Neuronal stem cell (in vitro differentiated cells): ENCODE results near the gene WDFY1.

Experiments used
- DNase-seq: peaks from one replicate; pipeline ENCODE4 v3.0.0-alpha.2; 2013; ENCODE audit warnings: low spot score
- H2AFZ ChIP-seq: one replicate; pipeline ENCODE4 v1.6.1; 2013; ENCODE audit warnings: mild to moderate bottlenecking, low read length, inconsistent platforms
- H2AK5ac ChIP-seq: 2 replicates; pipeline ENCODE4 v1.6.1; 2013; ENCODE audit warnings: low read depth, mild to moderate bottlenecking, inconsistent platforms, low read length, moderate library complexity, mixed read lengths
- H2BK120ac ChIP-seq: 2 replicates; pipeline ENCODE4 v1.6.1; 2013; ENCODE audit warnings: low read depth, mild to moderate bottlenecking, inconsistent platforms, low read length, moderate library complexity, mixed read lengths
- H2BK12ac ChIP-seq: one replicate; pipeline ENCODE4 v1.6.1; 2013; ENCODE audit warnings: low read length, inconsistent platforms
- H2BK15ac ChIP-seq: 2 replicates; pipeline ENCODE4 v1.6.1; 2013; ENCODE audit warnings: mild to moderate bottlenecking, low read length, inconsistent platforms, mixed read lengths
- H2BK5ac ChIP-seq: one replicate; pipeline ENCODE4 v1.6.1; 2013; ENCODE audit warnings: inconsistent platforms, mild to moderate bottlenecking, low read length, moderate library complexity
- H3K14ac ChIP-seq: one replicate; pipeline ENCODE4 v1.6.1; 2013; ENCODE audit warnings: low read length, inconsistent platforms
- H3K18ac ChIP-seq: 2 replicates; pipeline ENCODE4 v1.6.1; 2013; ENCODE audit warnings: low read length, inconsistent platforms
- H3K23ac ChIP-seq: 2 replicates; pipeline ENCODE4 v1.6.1; 2013; ENCODE audit warnings: low read depth, mild to moderate bottlenecking, mixed read lengths, low read length, inconsistent platforms; ENCODE audit not compliant: poor library complexity
- H3K27ac ChIP-seq: replicated peaks from 3 replicates; pipeline ENCODE4 v1.5.1; 2013; ENCODE audit warnings: low read length, inconsistent platforms
- H3K27me3 ChIP-seq, 3 experiments: 2 replicates each; pipeline ENCODE4 v1.6.1; 2013; ENCODE audit warnings: low read length in 3 of 3, mild to moderate bottlenecking in 2 of 3, inconsistent platforms in 1 of 3, low read depth in 1 of 3, mixed read lengths in 1 of 3, moderate library complexity in 1 of 3; ENCODE audit not compliant: control insufficient read depth in 3 of 3, insufficient read depth in 3 of 3
- H3K36me3 ChIP-seq, 2 donors: replicated peaks in 1 of 2; 2 replicates each; pipeline ENCODE4 v1.6.1; 2013; ENCODE audit warnings: low read length in 2 of 2; ENCODE audit not compliant: control insufficient read depth in 2 of 2, insufficient read depth in 2 of 2
- H3K4ac ChIP-seq: 2 replicates; pipeline ENCODE4 v1.6.1; 2013; ENCODE audit warnings: inconsistent platforms, mild to moderate bottlenecking, low read length, moderate library complexity
- H3K4me1 ChIP-seq, 2 donors: 1 replicate in 1 of 2; 2 replicates in 1 of 2; pipeline ENCODE4 v1.6.1; 2013; ENCODE audit warnings: low read length in 2 of 2, low read depth in 1 of 2; ENCODE audit not compliant: control insufficient read depth in 2 of 2, insufficient read depth in 1 of 2
- H3K4me2 ChIP-seq: one replicate; pipeline ENCODE4 v1.6.1; 2013; ENCODE audit warnings: mild to moderate bottlenecking, low read length, inconsistent platforms; ENCODE audit not compliant: insufficient read depth, poor library complexity, severe bottlenecking
- H3K4me3 ChIP-seq, 2 donors: 2 replicates each; pipeline ENCODE4 v1.5.1; 2013; ENCODE audit warnings: low read length in 2 of 2, mild to moderate bottlenecking in 2 of 2, inconsistent platforms in 1 of 2, moderate library complexity in 1 of 2
- H3K79me1 ChIP-seq: one replicate; pipeline ENCODE4 v1.6.1; 2013; ENCODE audit warnings: low read depth, mild to moderate bottlenecking, inconsistent platforms, low read length, moderate library complexity
- H3K9ac ChIP-seq: one replicate; pipeline ENCODE4 v1.6.1; 2013; ENCODE audit warnings: mild to moderate bottlenecking, low read depth, low read length, inconsistent platforms; ENCODE audit not compliant: poor library complexity
- H3K9me3 ChIP-seq, 2 donors: replicated peaks in 1 of 2; 2 replicates each; pipeline versions ENCODE3 to v1.6.1; 2013; ENCODE audit warnings: low read length in 2 of 2, mild to moderate bottlenecking in 2 of 2, inconsistent platforms in 1 of 2, low read depth in 1 of 2, mixed read lengths in 1 of 2, moderate library complexity in 1 of 2; ENCODE audit not compliant: control insufficient read depth in 2 of 2, insufficient read depth in 1 of 2
- H4K8ac ChIP-seq: one replicate; pipeline ENCODE4 v1.6.1; 2013; ENCODE audit warnings: low read depth, mild to moderate bottlenecking, inconsistent platforms, low read length, moderate library complexity
- H4K91ac ChIP-seq: one replicate; pipeline ENCODE4 v1.6.1; 2013; ENCODE audit warnings: low read length, low read depth, mild to moderate bottlenecking, inconsistent platforms; ENCODE audit not compliant: poor library complexity
- WGBS, 2 donors: extraction: QIAGEN DNeasy Blood & Tissue Kit; methylation state at CpG; one replicate each; pipeline ENCODE4 v1.1.7; 2013; ENCODE audit warnings: missing lambda C conversion rate in 2 of 2, mixed read lengths in 1 of 2; ENCODE audit not compliant: insufficient read length in 2 of 2, insufficient replicate concordance in 1 of 2; ENCODE audit errors: extremely low coverage in 2 of 2; 5-methylcytosine and 5-hydroxymethylcytosine counted together

Gene WDFY1

GRCh38 chr2:223944166-223944702, 901 bp downstream of the WDFY1 start:
- peak overlapping the region; percentile 99 for H3K23ac ChIP-seq
- no peak overlapping the region for H2BK120ac ChIP-seq
- H3K4me3 ChIP-seq = peak overlapping the region; percentile 74 to 99
- peak overlapping the region; percentile 17 for H3K27ac ChIP-seq
- no peak overlapping the region for H2BK12ac ChIP-seq
- peak overlapping the region; percentile 95 for H3K9ac ChIP-seq
- peaks cover 8 to 9% of the 10 kb centered on the region in 2 donors for H3K4me1 ChIP-seq
- no peaks in the 10 kb centered on the region for H3K27me3 ChIP-seq
- H2BK5ac ChIP-seq = peak overlapping the region; percentile 99
- no CpG with 5 or more reads among the region's 46 CpGs for WGBS, 2 donors
- no peak overlapping the region for H3K4ac ChIP-seq
- no peak overlapping the region for H4K91ac ChIP-seq
- peak overlapping the region; percentile 64 for H3K4me2 ChIP-seq
- peak overlapping the region; percentile 75 for H3K14ac ChIP-seq
- H3K36me3 ChIP-seq = peaks cover 0 to 6% of the 10 kb centered on the region in 2 donors
- peak overlapping the region; percentile 88 for H2BK15ac ChIP-seq
- H3K18ac ChIP-seq = peak overlapping the region; percentile 98
- H3K9me3 ChIP-seq = no peaks in the 10 kb centered on the region
- H2AK5ac ChIP-seq = peak overlapping the region; percentile 77
- peak; percentile 42 for DNase-seq
- no peak overlapping the region for H4K8ac ChIP-seq
- H3K79me1 ChIP-seq = peaks cover 7% of the 10 kb centered on the region
- H2AFZ ChIP-seq = peak overlapping the region; percentile 98

- no peak overlapping the region for H3K27ac ChIP-seq
- H3K27me3 ChIP-seq = no peaks in the 10 kb centered on the region
- H3K36me3 ChIP-seq = peaks cover 0 to 6% of the 10 kb centered on the region in 2 donors
- no peak overlapping the region for H4K8ac ChIP-seq
- no peak overlapping the region for H3K4ac ChIP-seq
- no peak overlapping the region for H3K9ac ChIP-seq
- H3K4me2 ChIP-seq = peak overlapping the region; percentile 40
- no peak overlapping the region for H2BK12ac ChIP-seq
- H2BK5ac ChIP-seq = no peak overlapping the region
- H3K79me1 ChIP-seq = peaks cover 7% of the 10 kb centered on the region
- no peaks in the 10 kb centered on the region for H3K9me3 ChIP-seq
- DNase-seq = no peak
- no CpG with 5 or more reads among the region's 7 CpGs for WGBS, 2 donors
- peaks cover 8 to 9% of the 10 kb centered on the region in 2 donors for H3K4me1 ChIP-seq
- no peak overlapping the region for H3K14ac ChIP-seq
- peak overlapping the region; percentile 98 for H2AFZ ChIP-seq
- H3K4me3 ChIP-seq = peak overlapping the region in 1 of 2 donors; percentile 74
- no peak overlapping the region for H3K23ac ChIP-seq
- no peak overlapping the region for H4K91ac ChIP-seq
- H2BK15ac ChIP-seq = no peak overlapping the region
- no peak overlapping the region for H2AK5ac ChIP-seq
- H2BK120ac ChIP-seq = no peak overlapping the region
- no peak overlapping the region for H3K18ac ChIP-seq
Observed at GRCh38 chr2:223943561-223944008, 1.6 kb downstream of the WDFY1 start.

GRCh38 chr2:223943135-223943534, 2.0 kb downstream of the WDFY1 start:
- Histone ChIP-seq H2BK15ac (no peak overlapping the region), H4K8ac (no peak overlapping the region), H2BK5ac (no peak overlapping the region), H3K27ac (no peak overlapping the region), H3K23ac (no peak overlapping the region), H2BK12ac (no peak overlapping the region), H3K4me3 (peak overlapping the region in 1 of 2 donors; percentile 74), H4K91ac (no peak overlapping the region), H2BK120ac (no peak overlapping the region), H3K4me1 (peaks cover 8 to 9% of the 10 kb centered on the region in 2 donors), H3K4me2 (no peak overlapping the region), H3K9me3 (no peaks in the 10 kb centered on the region), H3K36me3 (peaks cover 0 to 6% of the 10 kb centered on the region in 2 donors), H3K14ac (no peak overlapping the region), H3K18ac (no peak overlapping the region), H3K79me1 (peaks cover 7% of the 10 kb centered on the region), H3K4ac (no peak overlapping the region), H2AFZ (no peak overlapping the region), H3K9ac (no peak overlapping the region), H2AK5ac (no peak overlapping the region), H3K27me3 (no peaks in the 10 kb centered on the region)
- no CpG with 5 or more reads among the region's 1 CpG for WGBS, 2 donors
- no peak for DNase-seq

GRCh38 chr2:223941579-223942277, 3.4 kb downstream of the WDFY1 start:
- Histone ChIP-seq H4K91ac (no peak overlapping the region), H3K23ac (no peak overlapping the region), H3K18ac (no peak overlapping the region), H4K8ac (no peak overlapping the region), H3K4me2 (no peak overlapping the region), H3K4me3 (no peak overlapping the region), H3K27ac (no peak overlapping the region), H2BK5ac (no peak overlapping the region), H2AK5ac (no peak overlapping the region), H3K36me3 (peaks cover 0 to 6% of the 10 kb centered on the region in 2 donors), H2BK12ac (no peak overlapping the region), H3K27me3 (no peaks in the 10 kb centered on the region), H2AFZ (no peak overlapping the region), H3K14ac (no peak overlapping the region), H2BK120ac (no peak overlapping the region), H2BK15ac (no peak overlapping the region), H3K9me3 (no peaks in the 10 kb centered on the region), H3K9ac (no peak overlapping the region), H3K4me1 (peaks cover 4 to 8% of the 10 kb centered on the region in 2 donors), H3K79me1 (peaks cover 7% of the 10 kb centered on the region), H3K4ac (no peak overlapping the region)
- WGBS, 2 donors = no CpG with 5 or more reads among the region's 12 CpGs
- no peak for DNase-seq
